B cell (primary cell): ENCODE results near the gene ROR2. TPM values are rescaled to one million over a fixed set of nuclear protein-coding genes. Genes with fewer than 3 reads are reported as not detected.

Experiments
- ATAC-seq: fragments of 200-7000 bp; cut with Tn5 transposase; one replicate; pipeline ENCODE4 v1.10.0; 2021; ENCODE audit warnings: low read depth, mild to moderate bottlenecking, moderate number of reproducible peaks, moderate library complexity
- CTCF ChIA-PET: fragments of 350-600 bp; sonication (Branson Sonifier 250); formaldehyde crosslinking; loops from one replicate; lab custom pipeline; 2021; ENCODE audit warnings: antibody characterized with exemption, inconsistent platforms; lab: Charles Lee
- POLR2A ChIA-PET: fragments of 350-600 bp; sonication (Branson Sonifier 250); formaldehyde crosslinking; loops from one replicate; lab custom pipeline; 2021; ENCODE audit warnings: antibody characterized with exemption; lab: Charles Lee
- DNase-seq: peaks from one replicate; pipeline ENCODE4 v3.0.0; 2013
- H2AFZ ChIP-seq: 2 replicates; pipeline ENCODE4 v1.6.1; 2012; ENCODE audit warnings: mild to moderate bottlenecking, low read depth, low read length; ENCODE audit not compliant: insufficient read depth, poor library complexity, severe bottlenecking
- H3K27ac ChIP-seq, 2 donors: 1 replicate in 1 of 2; 2 replicates in 1 of 2; pipeline ENCODE4 v1.5.1; 2012 to 2013; ENCODE audit warnings: low read length in 2 of 2, mild to moderate bottlenecking in 2 of 2, moderate library complexity in 1 of 2
- H3K27me3 ChIP-seq, 4 experiments: fragments of 200-600 bp in 1 of 4; sonication (generic) in 1 of 4; replicated peaks in 1 of 4; 1 replicate in 2 of 4; 2 replicates in 2 of 4; pipeline versions ENCODE4 v1.6.1 to v1.7.0; 2013 to 2016; ENCODE audit warnings: low read length in 3 of 4, mild to moderate bottlenecking in 2 of 4, mixed read lengths in 1 of 4, moderate library complexity in 1 of 4; ENCODE audit not compliant: insufficient read depth in 4 of 4, control insufficient read depth in 3 of 4; ENCODE audit errors: control extremely low read depth in 1 of 4
- H3K36me3 ChIP-seq, 2 experiments: replicated peaks in 1 of 2; 1 replicate in 1 of 2; 2 replicates in 1 of 2; pipeline versions ENCODE4 v1.6.1 to v1.7.1; 2013; ENCODE audit warnings: low read length in 1 of 2; ENCODE audit not compliant: insufficient read depth in 2 of 2, control insufficient read depth in 1 of 2; ENCODE audit errors: control extremely low read depth in 1 of 2, extremely low read depth in 1 of 2
- H3K4me1 ChIP-seq, 2 donors: fragments of 200-600 bp in 1 of 2; sonication (generic) in 1 of 2; 1 replicate in 1 of 2; 2 replicates in 1 of 2; pipeline versions ENCODE4 v1.5.1 to v1.6.1; 2013 to 2017; ENCODE audit warnings: low read length in 2 of 2; ENCODE audit not compliant: control insufficient read depth in 2 of 2, insufficient read depth in 2 of 2
- H3K4me2 ChIP-seq: replicated peaks from 2 replicates; pipeline ENCODE3; 2012; ENCODE audit warnings: mild to moderate bottlenecking, low read depth, low read length; ENCODE audit not compliant: poor library complexity, severe bottlenecking
- H3K4me3 ChIP-seq, 5 experiments: fragments of 200-600 bp in 1 of 5; sonication (generic) in 1 of 5; 1 replicate in 3 of 5; 2 replicates in 2 of 5; pipeline versions ENCODE4 v1.5.1 to v1.7.0; 2011 to 2016; ENCODE audit warnings: low read length in 4 of 5, mild to moderate bottlenecking in 4 of 5, low read depth in 2 of 5, control low read depth in 1 of 5, moderate library complexity in 1 of 5; ENCODE audit not compliant: insufficient read depth in 1 of 5; ENCODE audit errors: control extremely low read depth in 1 of 5, extremely low read depth in 1 of 5
- H3K79me2 ChIP-seq: fragments of 200-600 bp; sonication (generic); one replicate; pipeline ENCODE4 v1.6.0; 2016; ENCODE audit warnings: low read length; ENCODE audit not compliant: control insufficient read depth, insufficient read depth
- H3K9ac ChIP-seq: fragments of 200-600 bp; sonication (generic); 2 replicates; pipeline ENCODE4 v1.6.1; 2017; ENCODE audit warnings: mild to moderate bottlenecking, low read length, moderate library complexity
- H3K9me3 ChIP-seq, 3 donors: one replicate each; pipeline versions ENCODE4 v1.6.1 to v1.7.1; 2013; ENCODE audit warnings: low read length in 2 of 3; ENCODE audit not compliant: control insufficient read depth in 2 of 3, insufficient read depth in 1 of 3; ENCODE audit errors: control extremely low read depth in 1 of 3
- H4K20me1 ChIP-seq: 2 replicates; pipeline ENCODE4 v1.6.0; 2012; ENCODE audit warnings: mild to moderate bottlenecking, low read length; ENCODE audit not compliant: insufficient read depth, control insufficient read depth, poor library complexity, severe bottlenecking
- H3K27ac Mint-ChIP-seq: one replicate; pipeline ENCODE4 v1.8.0; 2021; ENCODE audit warnings: mixed read lengths
- H3K27me3 Mint-ChIP-seq: one replicate; pipeline ENCODE4 v1.8.0; 2021; ENCODE audit warnings: mixed read lengths
- H3K4me1 Mint-ChIP-seq: one replicate; pipeline ENCODE4 v1.8.0; 2021; ENCODE audit warnings: mixed read lengths
- H3K4me3 Mint-ChIP-seq: one replicate; pipeline ENCODE4 v1.8.0; 2021; ENCODE audit warnings: mixed read lengths
- H3K9me3 Mint-ChIP-seq: one replicate; pipeline ENCODE4 v1.8.0; 2022; ENCODE audit warnings: mixed read lengths; ENCODE audit not compliant: insufficient read depth
- EZH2 ChIP-seq: IDR thresholded peaks from 2 replicates; pipeline ENCODE4 v1.6.1; 2012; ENCODE audit warnings: borderline replicate concordance, low read depth, mild to moderate bottlenecking, moderate library complexity, low read length; ENCODE audit not compliant: insufficient read depth, poor library complexity, severe bottlenecking
- WGBS: methylation state at CpG from one replicate; pipeline ENCODE4 v1.1.5; 2013; ENCODE audit warnings: missing lambda C conversion rate; ENCODE audit not compliant: insufficient coverage; 5-methylcytosine and 5-hydroxymethylcytosine counted together
- intact Hi-C: fragments of 100-400 bp; cut with micrococcal nuclease; formaldehyde crosslinking; loops from one replicate; pipeline ENCODE4 v1.10.0; 2022
- polyA plus RNA-seq: library from polyadenylated mRNA; depleted of rRNA; stranded (reverse); fragments of >200 nt; gene quantifications from 2 replicates; pipeline ENCODE4 v1.2.3, GENCODE V29; 2012
- total RNA-seq, 2 donors: library from RNA; stranded (reverse); fragments of 120-200 nt in 1 of 2; gene quantifications; 1 replicate in 1 of 2; 2 replicates in 1 of 2; pipeline versions ENCODE4 v1.2.3 to v1.2.4, GENCODE V29; 2013 to 2022
- TF ChIP-seq, protein P1 (sequence below): fragments of 200-600 bp; IDR thresholded peaks from one replicate; pipeline ENCODE4 v1.8.0; 2022; ENCODE audit warnings: antibody characterized with exemption, mild to moderate bottlenecking

Gene ROR2
- total and polyA plus RNA-seq, 2 donors (not counting 1 experiment from before 2014, with no cell fraction given): 0.21 to 0.49 TPM

DNA sequence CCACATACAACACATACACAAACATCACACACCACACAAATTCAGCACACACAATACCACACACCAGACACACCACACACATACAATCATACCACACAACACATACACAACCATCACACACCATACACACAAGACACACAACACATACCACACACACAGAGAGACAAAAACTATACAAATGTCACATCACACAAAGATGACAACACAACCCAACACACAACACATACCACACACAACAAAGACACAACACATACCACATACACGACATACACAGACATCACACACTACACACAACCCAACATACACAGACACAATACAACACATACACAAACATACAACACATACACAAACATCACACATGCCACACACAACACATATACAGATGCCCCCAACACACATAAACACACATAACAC is 44.8 kb downstream of the ROR2 start:
- WGBS: 95% methylated on average over 1 of the region's 1 CpG
- Histone ChIP-seq H3K79me2 (no peaks in the 10 kb centered on the region), H3K9ac (no peak overlapping the region)

GRCh38 chr9:91904588-91905236 is 45.3 kb downstream of the ROR2 start:
- Mint-ChIP-seq H3K27me3 (peaks cover 16% of the 10 kb centered on the region), H3K4me3 (no peak overlapping the region), H3K9me3 (no peaks in the 10 kb centered on the region), H3K4me1 (peaks cover 4% of the 10 kb centered on the region), H3K27ac (no peak overlapping the region)
- H3K4me1 ChIP-seq: peaks cover 7% of the 10 kb centered on the region in 2 donors
- ATAC-seq (no peak), DNase-seq (no peak)
- H3K4me3 ChIP-seq: no peak overlapping the region
- H3K79me2 ChIP-seq: no peaks in the 10 kb centered on the region
- H3K9ac ChIP-seq: no peak overlapping the region
- H3K36me3 ChIP-seq: no peaks in the 10 kb centered on the region
- H4K20me1 ChIP-seq: no peaks in the 10 kb centered on the region
- 96% methylated on average over 10 of the region's 10 CpGs for WGBS
- H3K4me2 ChIP-seq: no peak overlapping the region
- CTCF ChIA-PET: no interaction called here
- H3K27me3 ChIP-seq: peaks cover 0 to 17% (median 0%) of the 10 kb centered on the region in 4 experiments
- H3K9me3 ChIP-seq: no peaks in the 10 kb centered on the region
- no peak overlapping the region for H3K27ac ChIP-seq
- intact Hi-C loops: no loop called here
- no peak overlapping the region for H2AFZ ChIP-seq
- TF ChIP-seq, protein P1, sequence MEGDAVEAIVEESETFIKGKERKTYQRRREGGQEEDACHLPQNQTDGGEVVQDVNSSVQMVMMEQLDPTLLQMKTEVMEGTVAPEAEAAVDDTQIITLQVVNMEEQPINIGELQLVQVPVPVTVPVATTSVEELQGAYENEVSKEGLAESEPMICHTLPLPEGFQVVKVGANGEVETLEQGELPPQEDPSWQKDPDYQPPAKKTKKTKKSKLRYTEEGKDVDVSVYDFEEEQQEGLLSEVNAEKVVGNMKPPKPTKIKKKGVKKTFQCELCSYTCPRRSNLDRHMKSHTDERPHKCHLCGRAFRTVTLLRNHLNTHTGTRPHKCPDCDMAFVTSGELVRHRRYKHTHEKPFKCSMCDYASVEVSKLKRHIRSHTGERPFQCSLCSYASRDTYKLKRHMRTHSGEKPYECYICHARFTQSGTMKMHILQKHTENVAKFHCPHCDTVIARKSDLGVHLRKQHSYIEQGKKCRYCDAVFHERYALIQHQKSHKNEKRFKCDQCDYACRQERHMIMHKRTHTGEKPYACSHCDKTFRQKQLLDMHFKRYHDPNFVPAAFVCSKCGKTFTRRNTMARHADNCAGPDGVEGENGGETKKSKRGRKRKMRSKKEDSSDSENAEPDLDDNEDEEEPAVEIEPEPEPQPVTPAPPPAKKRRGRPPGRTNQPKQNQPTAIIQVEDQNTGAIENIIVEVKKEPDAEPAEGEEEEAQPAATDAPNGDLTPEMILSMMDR: no peak
- no peak for TF ChIP-seq EZH2
- POLR2A ChIA-PET: no interaction called here

More for the DNA sequence above, 44.8 kb downstream of the ROR2 start:
- Histone ChIP-seq H3K4me3 (no peak overlapping the region), H3K4me2 (no peak overlapping the region), H2AFZ (no peak overlapping the region), H3K9me3 (no peaks in the 10 kb centered on the region), H3K27ac (no peak overlapping the region), H3K4me1 (peaks cover 7% of the 10 kb centered on the region in 2 donors), H4K20me1 (no peaks in the 10 kb centered on the region), H3K27me3 (peaks cover 0 to 17% (median 0%) of the 10 kb centered on the region in 4 experiments), H3K36me3 (no peaks in the 10 kb centered on the region)
- no peak for TF ChIP-seq EZH2
- TF ChIP-seq, protein P1: no peak
- H3K9me3 Mint-ChIP-seq: no peaks in the 10 kb centered on the region
- intact Hi-C loops: no loop called here
- peaks cover 4% of the 10 kb centered on the region for H3K4me1 Mint-ChIP-seq
- H3K27me3 Mint-ChIP-seq: peaks cover 16% of the 10 kb centered on the region
- ATAC-seq (no peak), DNase-seq (no peak)
- no peak overlapping the region for H3K27ac Mint-ChIP-seq
- H3K4me3 Mint-ChIP-seq: no peak overlapping the region
- CTCF ChIA-PET: no interaction called here
- POLR2A ChIA-PET: no interaction called here
